NCI-H446 treated with DMSO at 0.1 percent for 48 hours (cell line): ENCODE data around the gene OR2A14.
"Not testable (repeated sequence)": the region's sequence is repeated elsewhere in the genome, so short reads cannot be mapped to it uniquely, and the experiment has no call there.

Experiments
- DNase-seq: peaks from one replicate; lab custom pipeline; 2025; lab: John Stamatoyannopoulos, UW

OR2A14 gene

DNA sequence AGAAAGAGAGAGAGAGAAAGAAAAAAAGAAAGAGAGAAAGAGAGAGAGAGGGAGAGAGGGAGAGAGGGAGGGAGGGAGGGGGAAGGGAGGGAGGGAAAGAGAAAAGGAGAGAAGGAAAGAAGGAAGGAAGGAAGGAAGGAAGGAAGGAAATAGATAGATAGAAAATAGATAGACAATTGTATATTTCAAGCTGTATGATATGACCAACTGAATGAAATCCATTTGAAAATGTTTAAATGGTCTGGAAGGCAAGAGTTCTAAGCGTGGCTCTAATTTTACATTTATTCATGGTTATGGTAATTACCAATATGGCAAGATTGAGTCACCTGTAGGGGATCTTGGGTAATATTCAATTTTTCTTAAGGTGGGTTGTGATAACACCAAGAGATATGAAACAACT, 35.9 kb downstream of the OR2A14 start:
- no peak for DNase-seq

DNA sequence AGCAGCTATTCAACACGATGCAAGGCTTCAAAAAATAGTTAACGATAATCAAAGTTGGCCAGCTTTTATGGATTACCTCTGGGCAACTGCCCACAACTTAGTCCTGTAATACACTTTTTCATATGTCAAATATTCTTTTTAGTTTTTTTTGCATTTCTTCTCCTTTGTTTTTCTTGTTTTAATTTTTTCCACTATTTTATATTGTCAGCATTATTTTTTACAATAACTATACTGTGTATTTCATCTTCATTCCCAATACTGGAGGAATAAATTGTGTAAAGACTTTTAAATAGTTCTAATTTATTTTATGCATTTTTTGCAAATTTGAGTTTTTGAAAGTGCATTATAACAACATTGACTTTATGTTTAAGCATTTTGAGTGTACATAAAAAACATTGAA, 41.8 kb downstream of the OR2A14 start:
- no peak for DNase-seq

DNA sequence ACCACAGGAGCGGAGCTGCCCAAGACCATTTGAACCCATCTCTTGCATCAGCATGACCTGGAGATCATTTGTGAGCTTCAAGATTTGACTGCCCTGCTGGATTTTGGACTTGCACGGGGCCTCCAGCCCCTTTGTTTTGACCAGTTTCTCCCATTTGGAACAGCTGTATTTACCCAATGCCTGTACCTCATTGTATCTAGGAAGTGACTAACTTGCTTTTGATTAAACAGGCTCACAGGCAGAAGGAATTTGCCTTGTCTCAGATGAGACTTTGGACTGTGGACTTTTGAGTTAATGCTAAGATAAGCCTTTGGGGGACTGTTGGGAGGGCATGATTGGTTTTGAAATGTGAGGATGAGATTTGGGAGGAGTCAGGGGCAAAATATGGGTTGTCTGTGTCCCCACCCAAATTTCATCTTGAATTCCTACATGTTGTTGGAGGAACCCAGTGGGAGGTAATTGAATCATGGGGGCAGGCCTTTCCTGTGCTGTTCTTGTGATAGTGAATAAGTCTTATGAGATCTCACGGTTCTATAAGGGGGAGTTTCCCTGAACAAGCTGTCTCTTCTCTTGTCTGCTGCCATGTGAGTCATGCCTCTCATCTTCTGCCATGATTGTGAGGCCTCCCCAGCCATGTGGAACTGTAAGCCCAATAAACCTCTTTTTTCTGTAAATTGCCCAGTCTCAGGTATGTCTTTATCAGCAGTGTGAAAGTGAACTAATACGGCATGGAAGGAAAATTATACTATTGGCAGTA, 48.8 kb downstream of the OR2A14 start:
- not testable (repeated sequence) for DNase-seq

DNA sequence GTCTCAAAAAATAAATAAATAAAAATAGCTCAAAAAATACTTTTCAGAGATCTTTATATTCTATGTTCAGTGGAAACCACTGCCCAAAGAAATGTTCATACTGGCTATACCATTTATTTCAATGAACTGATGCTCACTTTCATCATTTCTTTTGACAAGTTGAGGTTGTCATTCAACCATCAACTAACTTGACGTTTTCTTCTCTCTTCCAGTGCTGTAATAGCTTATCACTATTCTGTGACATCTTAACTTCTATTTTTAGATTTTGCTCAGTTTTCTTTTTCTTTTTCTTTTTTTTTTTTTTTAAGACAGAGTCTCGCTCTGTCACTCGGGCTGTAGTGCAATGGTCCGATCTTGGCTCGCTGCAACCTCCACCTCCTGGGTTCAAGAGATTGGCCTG, 51.6 kb downstream of the OR2A14 start:
- no peak for DNase-seq

DNA sequence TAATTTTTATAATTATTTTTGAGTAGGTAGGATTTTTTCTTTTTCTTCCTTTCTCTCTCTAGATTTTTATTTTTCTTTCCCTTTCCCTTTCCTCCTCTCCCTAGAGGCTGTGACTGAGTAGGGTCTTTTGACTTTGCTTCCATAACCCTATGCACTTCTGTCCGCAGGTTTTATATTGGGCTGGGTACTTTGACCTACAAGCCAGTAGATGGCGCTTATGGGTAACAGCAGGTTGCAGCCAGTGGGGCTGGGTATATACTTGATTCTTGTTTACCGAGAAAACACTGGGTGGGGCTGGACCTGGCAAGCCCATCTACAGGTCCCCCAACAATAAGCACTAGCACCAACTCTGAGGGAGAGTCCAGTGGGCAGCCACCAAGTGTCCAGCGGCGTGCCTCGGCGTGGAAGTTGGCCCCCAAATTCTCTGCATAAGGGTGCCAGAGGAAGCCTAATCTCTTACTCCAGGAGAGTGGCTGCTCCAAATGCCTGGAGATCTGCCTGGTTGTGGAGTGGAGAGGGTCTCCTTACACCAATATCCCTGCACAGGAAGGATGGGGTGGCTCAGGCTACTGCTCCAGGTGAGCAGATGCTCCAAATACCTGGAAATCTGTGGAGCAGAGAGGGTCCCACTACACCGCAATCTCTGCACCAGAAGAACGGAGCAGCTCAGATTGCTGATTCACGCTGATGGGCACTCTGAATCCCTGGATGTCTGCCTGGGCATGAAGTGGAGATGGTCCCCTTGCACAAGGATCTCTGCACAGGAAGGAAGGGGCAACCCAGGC, 55.6 kb downstream of the OR2A14 start:
- not testable (repeated sequence) for DNase-seq

DNA sequence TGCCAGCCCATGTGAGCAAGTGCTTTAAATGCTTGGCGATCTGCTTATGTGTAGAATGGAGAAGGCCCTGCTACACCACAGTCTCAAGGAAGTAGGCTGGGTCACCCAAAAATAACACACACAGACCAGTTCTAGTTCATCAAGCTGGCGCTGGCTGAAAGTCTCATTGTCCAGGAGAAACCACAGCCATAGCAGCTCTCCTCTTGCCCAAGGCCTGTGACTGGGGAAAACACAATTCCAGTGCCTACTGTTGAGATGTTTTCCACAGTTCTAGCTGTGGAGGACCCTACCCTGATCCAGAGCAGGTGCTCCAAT, 56.1 kb downstream of the OR2A14 start:
- not testable (repeated sequence) for DNase-seq
